HG03280 (cell line): ENCODE results near the gene GSTA2.
"Not testable (repeated sequence)": the region's sequence is repeated elsewhere in the genome, so short reads cannot be mapped to it uniquely, and the experiment has no call there.

Experiments used
- ATAC-seq: cut with Tn5 transposase; IDR thresholded peaks from one replicate; pipeline ENCODE4 v1.9.1; 2021; ENCODE audit warnings: mild to moderate bottlenecking, moderate library complexity; ENCODE audit not compliant: unreplicated experiment

The GSTA2 gene

DNA sequence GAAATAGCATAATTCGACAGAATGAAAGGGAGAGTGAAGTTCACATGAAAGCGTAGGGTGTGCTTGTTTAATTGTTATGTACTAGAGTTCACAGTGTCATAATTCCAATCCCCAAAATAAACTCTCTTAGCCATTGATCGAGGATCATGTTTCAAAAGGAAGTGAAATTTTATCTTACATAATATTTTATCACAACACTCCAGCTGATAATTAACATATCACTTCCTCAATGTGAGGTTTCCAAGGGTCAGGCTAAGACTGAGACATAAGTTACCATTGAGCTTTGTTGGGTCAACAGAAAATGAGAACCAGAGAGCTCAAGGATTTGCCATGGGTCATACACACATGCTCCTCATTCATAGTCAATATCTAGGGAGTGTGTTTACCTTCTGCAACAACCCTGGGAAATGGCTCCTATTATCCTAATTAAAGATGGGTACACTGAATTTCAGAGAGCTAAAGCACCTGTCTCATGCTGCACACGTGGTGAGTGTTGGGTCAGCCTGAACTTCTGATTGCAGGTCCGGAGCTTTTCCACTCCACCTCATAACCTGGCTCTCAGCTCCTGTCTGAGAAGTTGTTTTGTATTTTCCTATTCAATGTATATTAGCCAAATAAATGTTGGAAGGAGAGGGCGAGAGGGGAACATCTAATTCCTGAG, 3.0 kb downstream of the GSTA2 start:
- ATAC-seq, result no peak

DNA sequence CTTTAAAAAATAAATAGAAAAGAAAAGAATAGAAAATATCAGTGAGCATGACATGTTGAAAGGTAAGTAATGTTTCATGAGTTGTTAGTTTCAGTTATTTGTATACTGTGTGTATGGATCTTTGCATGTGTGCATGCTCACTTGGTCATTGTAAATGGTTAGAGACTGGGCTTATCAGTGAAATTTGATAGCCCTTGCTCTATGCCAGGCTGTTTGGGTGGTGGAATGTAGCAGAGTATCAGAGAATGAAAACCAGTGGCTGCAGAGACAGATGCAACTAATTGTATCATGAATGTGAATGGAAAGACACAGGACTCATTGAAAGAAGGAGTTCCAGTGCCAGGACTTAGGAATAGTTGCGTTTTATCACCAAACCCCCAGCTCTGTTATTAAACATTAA, 4.2 kb downstream of the GSTA2 start:
- no peak for ATAC-seq

- not testable (repeated sequence) for ATAC-seq
Measured at GRCh38 chr6:52757651-52758338, 5.5 kb downstream of the GSTA2 start.

DNA sequence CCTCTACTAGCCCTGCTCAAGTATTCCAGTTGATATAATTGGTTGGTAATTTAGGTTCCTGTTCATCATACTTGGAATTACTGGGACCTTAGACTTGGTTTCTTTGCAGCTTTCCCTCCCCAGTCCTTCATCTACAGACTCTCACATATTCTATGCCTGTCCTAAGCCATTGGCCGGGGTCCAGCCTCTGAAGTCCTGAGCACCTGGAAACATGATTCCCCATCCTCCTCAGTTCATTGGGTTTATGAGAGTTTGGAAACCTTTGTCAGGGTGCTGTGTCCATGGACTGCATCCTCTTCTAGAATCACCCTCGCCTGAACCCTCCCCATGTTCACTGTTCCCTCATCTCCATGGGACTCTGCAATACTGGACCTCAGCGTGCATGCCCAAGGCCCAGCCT, 8.8 kb downstream of the GSTA2 start:
- ATAC-seq, result no peak

DNA sequence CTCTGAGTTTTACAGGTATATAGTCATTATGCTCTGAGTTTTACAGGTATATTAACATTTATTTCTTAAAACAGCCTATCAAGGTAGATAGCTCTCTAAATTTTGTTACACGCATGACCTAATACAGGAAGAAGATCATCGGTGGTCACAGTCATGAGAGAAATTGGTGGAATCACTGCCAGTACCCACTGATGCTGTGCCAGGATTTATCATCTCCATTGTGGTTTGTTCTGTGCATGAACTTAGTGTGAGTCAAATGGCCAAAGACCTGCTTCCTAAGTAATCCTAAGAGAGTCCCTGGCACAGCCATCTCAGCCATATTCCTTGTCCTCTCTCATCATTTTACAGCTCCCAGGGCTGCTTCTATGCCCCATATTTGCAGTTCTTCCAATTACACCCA, 10.1 kb downstream of the GSTA2 start:
- ATAC-seq, result not testable (repeated sequence)

- ATAC-seq, result no peak
Measured at GRCh38 chr6:52752310-52752709, 11.0 kb downstream of the GSTA2 start.

DNA sequence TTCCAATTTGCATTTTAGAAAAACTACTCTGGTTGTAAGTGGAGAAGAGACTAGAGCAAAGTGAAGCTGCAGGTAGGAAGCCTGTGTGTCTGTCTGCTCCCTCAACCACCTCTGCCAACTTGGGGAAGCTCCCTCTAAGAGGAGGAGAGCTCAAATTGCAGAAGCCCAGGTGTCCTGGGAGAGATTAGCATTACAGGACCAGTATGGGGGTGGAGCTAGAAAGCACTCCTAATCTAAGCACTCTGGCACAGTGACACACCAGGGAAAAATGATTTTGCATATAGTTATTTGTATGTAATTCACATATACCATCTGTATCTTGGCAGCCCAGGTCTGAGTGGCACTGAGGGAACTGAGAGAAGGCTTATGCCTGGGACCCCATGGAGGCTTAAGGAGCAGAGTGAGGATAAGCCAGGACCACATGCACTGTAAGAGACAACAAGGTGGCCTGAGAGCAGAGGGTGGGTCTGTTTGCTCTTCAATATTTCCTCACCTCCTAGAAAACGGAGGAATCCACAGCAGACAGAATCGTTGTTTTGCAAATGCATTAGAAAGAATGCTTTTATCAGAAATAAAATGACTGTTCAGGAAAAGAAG, 13.6 kb downstream of the GSTA2 start:
- no peak for ATAC-seq

GRCh38 chr6:52747301-52747700, 16.0 kb downstream of the GSTA2 start:
- ATAC-seq, result not testable (repeated sequence)

DNA sequence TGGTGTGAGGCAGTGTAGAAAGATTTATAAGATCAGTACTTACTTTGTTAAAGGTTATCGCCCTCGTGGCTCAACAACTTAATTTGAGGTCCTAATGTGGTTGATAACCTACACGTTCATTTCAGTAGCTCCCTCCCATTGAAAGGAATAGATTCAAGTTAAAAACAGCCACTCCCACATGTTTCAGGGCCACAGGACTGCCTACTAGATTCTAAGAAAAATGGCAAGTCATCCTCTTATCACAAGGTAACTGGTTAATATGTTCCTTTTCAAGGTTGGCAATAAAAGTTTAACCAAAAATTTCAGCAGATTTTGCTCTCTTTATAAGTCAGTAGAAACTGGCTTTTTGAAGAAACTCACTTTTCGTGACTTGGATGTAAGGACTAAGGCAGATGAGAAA, 17.1 kb downstream of the GSTA2 start:
- no peak for ATAC-seq

GRCh38 chr6:52745764-52746201, 17.5 kb downstream of the GSTA2 start:
- no peak for ATAC-seq

DNA sequence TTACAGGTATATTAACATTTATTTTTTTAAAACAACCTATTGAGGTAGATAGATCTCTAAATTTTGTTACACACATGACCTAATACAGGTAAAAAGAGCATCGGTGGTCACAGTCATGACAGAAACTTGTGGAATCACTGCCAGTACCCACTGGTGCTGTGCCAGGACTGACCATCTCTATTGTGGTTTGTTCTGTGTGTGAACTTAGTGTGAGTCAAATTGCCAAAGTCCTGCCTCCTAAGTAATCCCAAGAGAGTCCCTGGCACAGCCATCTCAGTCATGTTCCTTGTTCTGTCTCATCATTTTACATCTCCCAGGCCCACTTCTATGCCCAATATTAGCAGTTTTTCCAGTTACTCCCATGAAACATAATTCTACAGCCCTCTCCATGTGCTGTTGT, 21.4 kb downstream of the GSTA2 start:
- ATAC-seq, result no peak

GRCh38 chr6:52739627-52740026, 23.6 kb downstream of the GSTA2 start:
- no peak for ATAC-seq

GRCh38 chr6:52739134-52739533, 24.1 kb downstream of the GSTA2 start:
- ATAC-seq, result no peak

- no peak for ATAC-seq
Measured at GRCh38 chr6:52736145-52736544, 27.1 kb downstream of the GSTA2 start.

DNA sequence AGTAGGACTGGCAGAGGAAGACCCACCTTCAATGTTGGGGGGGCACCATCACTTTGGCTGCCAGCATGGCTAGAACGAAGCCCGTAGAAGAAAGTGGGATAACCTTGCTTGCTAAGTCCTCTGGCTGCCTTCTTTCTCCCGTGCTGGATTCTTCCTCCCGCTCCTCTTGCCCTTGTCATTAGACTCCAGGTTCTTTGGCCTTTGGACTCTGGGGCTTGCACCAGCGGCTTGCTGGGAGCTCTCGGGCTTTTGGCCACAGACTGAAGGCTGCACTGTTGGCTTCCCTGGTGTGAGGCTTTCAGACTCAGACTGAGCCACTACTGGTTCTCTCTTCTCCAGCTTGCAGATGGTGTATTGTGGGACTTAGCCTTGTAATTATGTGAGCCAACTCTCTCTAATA, 28.2 kb downstream of the GSTA2 start:
- ATAC-seq, result no peak

DNA sequence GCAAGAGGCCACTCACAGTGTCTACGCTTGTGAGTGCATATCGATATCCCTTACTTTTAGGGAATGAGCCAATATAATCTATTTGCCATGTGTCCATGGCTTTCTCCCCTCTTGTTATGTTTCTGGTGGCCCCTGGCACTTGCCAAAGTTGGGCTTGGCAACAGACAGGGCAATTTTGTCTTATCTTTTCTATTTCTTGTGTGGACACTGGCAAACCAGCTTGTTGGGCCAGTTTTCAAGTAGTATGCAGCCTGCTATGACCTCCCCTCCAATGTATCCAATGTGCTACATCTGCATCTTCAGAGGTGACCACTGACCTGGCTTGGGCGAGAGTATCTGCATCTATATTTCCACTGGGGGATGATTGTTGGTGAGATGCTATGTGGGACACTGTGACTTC, 29.2 kb downstream of the GSTA2 start:
- no peak for ATAC-seq

- no peak for ATAC-seq
Measured at GRCh38 chr6:52733172-52733571, 30.1 kb downstream of the GSTA2 start.

DNA sequence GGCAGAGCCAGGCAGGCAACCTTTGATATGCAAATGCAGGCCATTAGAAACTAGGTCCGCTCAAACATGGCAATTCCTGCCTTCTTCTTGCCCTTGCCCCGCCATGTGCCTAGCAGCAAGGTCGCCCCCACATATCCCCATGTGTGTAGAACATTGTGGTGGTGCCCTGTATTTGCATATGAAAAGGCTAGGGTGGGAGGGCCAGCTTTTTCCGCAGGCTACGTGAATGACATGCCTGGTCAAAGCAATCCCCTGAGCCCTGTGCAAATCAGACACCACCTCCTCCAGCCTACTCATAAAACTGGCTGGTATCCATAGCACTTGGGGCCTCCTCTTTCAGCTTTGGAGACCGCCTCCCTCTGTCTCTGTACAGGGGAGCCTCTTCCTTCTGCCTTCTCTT, 31.6 kb downstream of the GSTA2 start:
- no peak for ATAC-seq

DNA sequence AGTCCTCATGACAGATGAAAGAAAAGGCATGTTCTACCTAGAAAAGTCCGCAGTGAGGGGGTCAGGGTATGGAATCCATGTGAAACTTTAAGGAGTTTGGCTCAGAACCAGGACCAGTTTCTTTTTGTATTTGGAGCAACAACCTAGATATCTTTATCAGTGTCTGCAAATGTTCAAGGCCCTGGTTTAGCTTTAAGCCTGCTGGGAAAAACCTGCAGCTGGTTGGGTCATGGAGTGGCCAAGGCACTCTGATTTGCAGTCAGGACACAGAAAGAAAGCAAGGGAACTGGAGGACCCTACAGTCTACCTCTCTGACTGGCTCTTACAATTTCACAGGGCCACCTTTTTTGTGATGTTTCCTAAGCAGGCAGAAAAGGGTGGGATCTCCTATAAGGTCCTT, 33.7 kb downstream of the GSTA2 start:
- no peak for ATAC-seq

DNA sequence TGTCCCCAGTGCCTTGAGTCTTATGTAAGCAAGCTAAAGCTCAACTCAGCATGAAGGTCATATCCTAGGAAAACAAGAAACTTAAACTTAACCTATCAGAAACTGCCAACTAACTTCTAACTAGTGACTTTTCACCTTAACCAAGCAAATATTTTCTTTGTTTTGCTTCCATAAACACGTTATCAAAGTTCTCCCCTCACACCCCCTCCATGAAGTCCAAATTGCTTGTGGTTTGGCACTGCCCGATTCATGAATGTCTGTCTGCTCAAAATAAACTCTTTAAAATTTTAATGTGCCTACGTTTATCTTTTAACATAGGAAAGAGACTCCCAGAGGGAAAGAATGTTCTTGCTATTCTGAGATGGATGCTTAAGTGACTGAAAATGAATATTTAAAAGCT, 34.9 kb downstream of the GSTA2 start:
- ATAC-seq, result no peak

GRCh38 chr6:52727908-52728307, 35.4 kb downstream of the GSTA2 start:
- ATAC-seq, result no peak
